GM15510 (cell line): ENCODE results near the gene TLDC2.

Experiments
- POLR2A ChIP-seq: IDR thresholded peaks from 3 replicates; pipeline ENCODE4 v1.6.1; 2011; ENCODE audit warnings: borderline replicate concordance; ENCODE audit not compliant: insufficient read length; ENCODE audit errors: extremely low read depth

Gene TLDC2

DNA sequence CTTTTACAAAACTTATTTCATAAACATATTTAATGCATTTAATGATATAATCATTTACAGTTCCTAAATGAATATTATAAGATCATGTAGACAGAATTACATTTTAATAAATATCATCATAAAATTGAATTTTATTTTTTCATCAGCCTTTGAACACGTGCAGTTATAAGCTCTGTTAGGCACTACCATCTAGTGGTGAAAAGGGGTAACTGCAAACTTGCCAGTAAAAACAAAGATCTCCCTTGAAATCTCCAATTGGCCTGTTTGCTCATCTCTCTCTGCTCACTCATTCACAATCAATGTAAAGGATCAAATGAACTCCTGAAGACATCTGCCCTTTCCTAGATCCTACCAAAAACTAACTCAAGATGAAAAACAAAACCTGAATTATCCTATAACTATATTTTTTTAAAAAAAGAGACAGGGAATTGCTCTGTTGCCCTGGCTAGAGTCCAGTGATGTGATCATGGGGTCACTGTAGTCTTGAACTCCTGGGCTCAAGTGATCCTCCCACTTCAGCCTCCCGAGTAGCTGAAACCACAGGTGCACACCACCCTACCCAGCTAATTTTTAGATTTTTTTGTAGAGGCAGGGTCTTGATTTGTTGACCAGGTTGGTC lies 43.9 kb downstream of the TLDC2 start:
- no peak for TF ChIP-seq POLR2A

DNA sequence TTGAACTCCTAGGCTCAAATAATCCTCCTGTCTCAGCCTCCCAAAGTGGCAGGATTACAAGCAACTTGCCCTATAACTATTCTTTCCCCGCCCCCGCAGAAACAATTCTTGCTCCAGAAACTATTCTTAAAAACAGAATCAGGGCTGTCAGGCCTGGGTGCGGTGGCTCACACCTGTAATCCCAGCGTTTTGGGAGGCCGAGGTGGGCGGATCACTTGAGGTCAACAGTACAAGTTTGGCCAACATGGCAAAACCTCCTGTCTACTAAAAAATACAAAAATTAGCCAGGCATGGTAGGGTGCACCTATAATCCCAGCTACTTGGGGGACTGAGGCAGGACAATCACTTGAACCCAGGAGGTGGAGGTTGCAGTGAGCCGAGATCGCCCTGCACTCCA lies 44.4 kb downstream of the TLDC2 start:
- no peak for TF ChIP-seq POLR2A

DNA sequence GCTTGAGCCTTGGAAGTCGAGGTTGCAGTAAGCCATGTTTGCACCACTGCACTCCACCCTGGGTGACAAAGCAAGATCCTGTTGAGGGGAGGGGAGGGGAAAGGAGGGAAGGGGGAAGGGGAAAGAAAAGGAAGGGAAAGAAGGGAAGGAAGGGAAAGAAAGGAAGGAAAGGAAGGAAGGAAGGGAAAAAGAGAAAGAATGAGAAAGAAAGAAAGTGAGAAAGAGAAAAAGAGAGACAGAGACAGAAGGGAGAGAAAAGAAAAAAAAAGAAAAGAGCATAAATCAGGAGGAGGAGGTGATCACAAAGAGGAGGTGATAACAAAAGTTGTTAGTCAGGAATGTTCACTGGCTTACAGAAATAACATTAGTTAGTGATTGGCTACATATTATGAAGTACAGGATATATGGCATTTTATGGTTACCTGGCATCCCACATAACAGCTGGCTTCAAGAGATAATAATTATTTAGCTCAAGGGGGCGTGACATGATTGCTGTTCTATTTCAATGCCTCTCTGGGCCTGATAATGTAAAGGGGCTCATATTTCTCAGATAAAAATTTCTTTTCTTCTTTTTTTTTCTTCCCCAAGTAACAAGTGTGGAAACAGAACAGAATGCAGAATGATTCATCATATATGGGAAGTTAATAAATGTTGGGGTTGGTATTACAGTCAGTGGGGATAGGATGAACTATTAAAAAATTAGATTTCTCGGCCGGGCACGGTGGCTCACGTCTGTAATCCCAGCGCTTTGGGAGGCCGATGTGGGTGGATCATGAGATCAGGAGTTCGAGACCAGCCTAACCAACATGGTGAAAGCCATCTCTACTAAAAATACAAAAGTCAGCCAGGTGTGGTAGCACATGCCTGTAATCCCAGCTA lies 48.5 kb downstream of the TLDC2 start:
- TF ChIP-seq POLR2A: no peak

DNA sequence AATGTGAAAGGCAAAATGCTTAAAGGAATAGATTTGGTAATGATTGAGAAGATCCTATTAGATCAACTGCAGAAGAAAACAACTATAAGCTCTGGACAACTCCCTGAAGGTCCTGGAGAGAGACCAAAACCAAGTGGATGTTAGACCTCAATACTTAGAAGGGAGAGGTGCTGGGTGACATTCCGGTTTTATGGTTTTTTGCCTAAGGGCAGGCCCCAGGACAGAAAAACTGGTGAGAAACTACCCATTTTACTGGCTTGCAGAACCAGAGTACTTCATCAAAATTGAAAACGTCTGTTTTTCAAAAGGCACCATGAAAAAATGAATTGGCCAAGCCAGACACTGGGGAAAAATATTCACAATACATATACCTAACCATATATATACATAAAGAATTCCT lies 49.3 kb downstream of the TLDC2 start:
- no peak for TF ChIP-seq POLR2A

DNA sequence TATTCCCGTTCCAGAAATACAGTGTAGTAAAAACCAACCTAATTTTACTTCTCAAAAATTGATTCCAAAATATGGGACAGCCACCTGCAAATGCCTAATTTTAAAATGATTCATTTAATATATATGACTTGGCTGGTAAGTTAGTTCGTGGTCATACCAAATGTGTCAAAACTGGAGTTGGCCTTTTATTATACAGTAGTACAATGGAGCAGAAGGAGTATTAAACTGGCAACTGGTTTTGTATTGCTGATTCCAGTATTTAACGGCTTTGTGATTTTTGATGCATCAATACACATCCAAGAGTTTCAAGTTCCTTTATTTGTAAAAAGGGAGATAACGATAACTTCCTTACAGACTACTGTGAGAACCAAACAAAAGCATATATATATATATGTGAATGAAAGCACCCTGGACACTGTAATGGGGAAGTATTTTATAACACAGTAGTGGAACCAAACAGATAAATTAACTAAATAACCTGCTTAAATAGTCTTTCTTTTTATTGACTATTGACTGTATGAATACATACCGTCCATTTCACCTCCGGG lies 50.8 kb downstream of the TLDC2 start:
- no peak for TF ChIP-seq POLR2A

DNA sequence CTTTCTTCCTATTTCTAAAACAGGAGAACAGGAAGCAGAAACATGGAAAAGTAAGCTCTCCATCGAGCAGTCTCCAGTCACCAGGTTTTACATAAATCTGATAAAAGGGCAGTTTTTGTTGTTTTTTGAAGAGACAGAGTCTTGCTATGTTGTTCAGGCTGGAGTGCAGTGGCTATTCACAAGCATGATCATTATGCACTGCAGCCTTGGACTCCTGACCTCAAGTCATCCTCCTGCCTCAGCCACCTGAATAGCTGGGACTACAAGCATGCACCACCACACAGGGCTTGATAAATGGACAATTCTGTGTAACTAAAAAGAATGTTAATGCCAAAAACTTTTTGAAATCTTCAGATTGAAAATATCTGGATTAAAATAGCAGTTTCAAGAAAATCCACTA lies 51.8 kb downstream of the TLDC2 start:
- TF ChIP-seq POLR2A: no peak

DNA sequence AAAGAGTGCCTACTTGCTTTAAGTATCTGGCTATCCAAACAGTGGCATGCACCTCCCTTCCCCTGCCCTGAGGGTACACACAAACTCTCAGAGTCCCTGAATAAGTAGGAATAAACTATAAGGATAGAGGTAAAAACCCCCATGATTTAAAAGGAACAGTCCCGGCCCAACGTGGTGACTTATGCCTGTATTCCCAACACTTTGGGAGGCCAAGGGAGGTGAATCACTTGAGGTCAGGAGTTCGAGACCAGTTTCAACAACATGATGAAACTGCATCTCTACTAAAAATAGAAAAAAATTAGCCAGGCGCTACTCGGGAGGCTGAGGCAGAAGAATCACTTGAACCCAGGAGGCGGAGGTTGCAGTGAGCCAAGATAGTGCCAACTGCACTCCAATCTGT lies 53.4 kb downstream of the TLDC2 start:
- TF ChIP-seq POLR2A: no peak

DNA sequence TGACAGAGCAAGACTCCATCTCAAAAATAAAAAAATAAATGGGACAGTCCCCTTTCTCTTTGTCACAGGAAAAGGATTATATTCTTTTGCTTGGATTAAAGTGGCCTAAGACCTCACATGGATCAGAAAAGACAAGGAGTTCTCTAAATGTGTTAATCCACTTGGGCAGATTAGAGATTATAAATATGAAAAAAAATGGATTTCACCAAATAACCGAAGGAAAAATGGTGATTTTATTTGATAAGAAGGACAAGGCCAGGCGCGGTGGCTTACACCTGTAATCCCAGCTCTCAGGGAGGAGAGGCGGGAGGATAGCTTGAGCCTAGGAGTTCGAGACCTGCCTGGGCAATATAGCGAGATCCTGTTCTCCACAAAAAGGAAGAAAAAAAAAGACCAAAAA lies 53.8 kb downstream of the TLDC2 start:
- TF ChIP-seq POLR2A: no peak

DNA sequence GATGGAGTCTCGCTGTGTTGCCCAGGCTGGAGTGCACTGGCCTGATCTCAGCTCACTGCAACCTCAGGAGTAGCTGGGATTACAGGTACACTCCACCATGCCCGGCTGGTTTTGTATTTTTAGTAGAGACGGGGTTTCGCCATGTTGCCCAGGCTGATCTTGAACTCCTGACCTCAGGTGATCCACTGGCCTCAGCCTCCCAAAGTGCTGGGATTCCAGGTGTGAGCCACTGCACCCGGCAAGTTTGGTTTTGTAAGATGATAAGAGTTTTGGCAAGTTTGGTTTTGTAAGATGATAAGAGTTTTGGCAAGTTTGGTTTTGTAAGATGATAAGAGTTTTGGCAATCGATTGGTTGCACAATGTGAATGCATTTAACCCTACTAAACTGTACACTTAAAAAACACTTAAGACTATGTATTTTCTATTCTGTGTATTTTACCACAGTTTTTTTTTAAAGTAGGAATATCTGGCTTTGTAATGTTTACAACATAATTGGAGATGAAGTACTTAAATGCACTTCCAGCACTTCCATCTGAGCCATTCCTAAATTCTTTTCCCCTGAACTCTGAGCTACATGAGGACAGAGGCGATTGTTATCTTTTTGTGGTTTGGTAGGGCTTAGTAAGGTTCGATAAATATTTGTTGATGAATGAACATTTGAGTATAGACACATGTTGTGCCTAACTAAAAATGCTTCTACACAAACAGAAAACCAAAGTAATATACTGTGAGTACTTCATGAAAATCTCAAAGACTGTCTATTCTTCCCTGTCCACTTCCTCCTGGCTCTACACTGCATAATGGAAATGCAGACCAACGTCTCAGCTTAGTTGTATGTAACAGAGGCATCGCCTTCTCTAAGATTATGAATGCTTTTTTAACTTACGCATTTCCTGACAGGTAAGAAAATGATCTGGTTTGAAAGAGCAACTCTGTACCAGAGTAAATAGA lies 56.8 kb downstream of the TLDC2 start:
- TF ChIP-seq POLR2A: no peak

DNA sequence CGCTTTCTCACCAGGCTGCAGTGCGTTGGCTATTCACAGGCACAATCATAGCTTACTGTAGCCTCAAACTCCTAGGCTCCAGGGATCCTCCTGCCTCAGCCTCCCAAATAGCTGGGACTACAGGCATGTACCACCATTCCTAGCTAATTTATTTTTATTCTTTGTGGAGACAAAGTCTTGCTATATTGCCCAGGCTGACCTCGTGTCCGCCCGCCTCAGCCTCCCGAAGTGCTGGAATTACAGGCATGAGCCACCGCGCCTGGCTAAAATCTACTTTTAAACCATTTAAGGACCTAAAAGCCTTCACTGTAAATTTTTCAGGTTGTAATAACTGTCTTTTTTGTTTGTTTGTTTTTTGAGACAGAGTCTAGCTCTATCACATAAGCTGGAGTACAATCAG lies 60.4 kb downstream of the TLDC2 start:
- TF ChIP-seq POLR2A: no peak

DNA sequence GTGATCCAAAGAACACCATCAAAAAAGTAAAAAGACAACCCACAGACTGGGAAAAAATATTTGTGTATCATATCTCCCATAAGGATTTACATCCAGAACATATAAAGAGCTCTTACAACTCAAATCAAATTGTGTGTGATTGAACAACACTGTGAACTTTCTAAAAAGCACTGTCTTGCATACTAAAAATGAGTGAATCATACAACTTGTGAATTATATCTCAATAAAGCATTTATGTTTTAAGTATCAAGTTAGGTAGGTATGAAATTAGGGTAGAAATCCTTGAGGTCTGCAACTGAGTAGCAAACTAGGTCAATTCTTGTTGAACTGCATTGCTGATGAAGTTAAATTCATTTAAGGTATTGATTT lies 61.4 kb downstream of the TLDC2 start:
- TF ChIP-seq POLR2A: no peak

DNA sequence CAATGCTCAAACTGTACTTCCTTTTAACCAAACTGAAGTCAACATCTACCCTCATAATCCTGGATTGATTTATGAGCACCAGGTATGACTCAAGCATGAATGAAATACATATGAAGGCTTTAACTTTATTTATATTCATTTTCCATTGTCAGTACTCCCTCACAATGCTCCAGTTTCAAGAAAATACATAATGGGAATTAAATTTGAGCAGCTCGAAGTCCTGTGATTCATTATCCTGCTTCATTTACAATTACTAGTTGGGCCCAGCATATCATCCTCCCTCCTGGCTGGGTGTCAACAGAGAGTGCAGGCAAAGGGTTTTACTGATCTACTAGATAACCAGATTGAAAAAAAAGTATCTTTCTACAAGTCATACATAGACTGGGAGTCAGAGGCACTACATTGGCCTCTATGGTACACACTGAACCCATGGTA lies 65.5 kb downstream of the TLDC2 start:
- TF ChIP-seq POLR2A: no peak
